Measurements from ENCODE around the gene DLG2.

DNA sequence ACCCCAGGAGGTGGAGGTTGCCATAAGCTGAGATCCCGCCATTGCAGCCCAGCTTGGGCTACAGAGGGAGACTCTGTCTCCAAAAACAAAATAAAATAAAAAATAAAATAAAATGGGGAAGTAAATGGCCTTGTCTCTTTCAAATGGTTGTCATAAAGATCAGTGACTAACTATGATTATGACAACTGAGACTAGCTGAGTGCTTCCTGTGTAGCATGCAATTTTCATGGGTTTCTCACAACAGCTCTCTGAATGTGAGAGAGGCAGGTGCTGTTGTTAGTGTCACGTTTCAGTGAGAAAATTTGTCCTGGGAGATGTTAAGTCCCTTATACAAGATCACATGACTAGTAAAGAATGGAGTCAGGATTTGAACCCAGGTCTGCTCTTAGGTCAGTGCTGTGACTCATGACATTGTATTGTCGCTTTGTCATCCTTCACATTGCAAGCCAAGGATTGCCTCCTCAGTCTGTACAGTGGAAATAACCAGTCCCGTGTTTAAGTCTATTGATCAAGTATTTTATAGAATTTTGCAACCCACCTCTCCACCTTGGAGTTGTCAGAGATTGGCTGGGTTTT is 2177.7 kb downstream of the DLG2 start:
- TF ChIP-seq, protein P1, sequence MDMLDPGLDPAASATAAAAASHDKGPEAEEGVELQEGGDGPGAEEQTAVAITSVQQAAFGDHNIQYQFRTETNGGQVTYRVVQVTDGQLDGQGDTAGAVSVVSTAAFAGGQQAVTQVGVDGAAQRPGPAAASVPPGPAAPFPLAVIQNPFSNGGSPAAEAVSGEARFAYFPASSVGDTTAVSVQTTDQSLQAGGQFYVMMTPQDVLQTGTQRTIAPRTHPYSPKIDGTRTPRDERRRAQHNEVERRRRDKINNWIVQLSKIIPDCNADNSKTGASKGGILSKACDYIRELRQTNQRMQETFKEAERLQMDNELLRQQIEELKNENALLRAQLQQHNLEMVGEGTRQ (CRISPR knock-in tag; IDR thresholded peaks at IDR 0.05), result no peak
- TF ChIP-seq, protein P2, sequence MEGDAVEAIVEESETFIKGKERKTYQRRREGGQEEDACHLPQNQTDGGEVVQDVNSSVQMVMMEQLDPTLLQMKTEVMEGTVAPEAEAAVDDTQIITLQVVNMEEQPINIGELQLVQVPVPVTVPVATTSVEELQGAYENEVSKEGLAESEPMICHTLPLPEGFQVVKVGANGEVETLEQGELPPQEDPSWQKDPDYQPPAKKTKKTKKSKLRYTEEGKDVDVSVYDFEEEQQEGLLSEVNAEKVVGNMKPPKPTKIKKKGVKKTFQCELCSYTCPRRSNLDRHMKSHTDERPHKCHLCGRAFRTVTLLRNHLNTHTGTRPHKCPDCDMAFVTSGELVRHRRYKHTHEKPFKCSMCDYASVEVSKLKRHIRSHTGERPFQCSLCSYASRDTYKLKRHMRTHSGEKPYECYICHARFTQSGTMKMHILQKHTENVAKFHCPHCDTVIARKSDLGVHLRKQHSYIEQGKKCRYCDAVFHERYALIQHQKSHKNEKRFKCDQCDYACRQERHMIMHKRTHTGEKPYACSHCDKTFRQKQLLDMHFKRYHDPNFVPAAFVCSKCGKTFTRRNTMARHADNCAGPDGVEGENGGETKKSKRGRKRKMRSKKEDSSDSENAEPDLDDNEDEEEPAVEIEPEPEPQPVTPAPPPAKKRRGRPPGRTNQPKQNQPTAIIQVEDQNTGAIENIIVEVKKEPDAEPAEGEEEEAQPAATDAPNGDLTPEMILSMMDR (IDR thresholded peaks at IDR 0.05), result no peak
- TF ChIP-seq CREB1 (CRISPR knock-in tag; IDR thresholded peaks at IDR 0.05) (no peak), NFE2L1 (CRISPR knock-in tag; IDR thresholded peaks at IDR 0.05) (no peak), ZBTB21 (CRISPR knock-in tag; IDR thresholded peaks at IDR 0.05; ENCODE audit: borderline replicate concordance) (no peak), KAT7 (CRISPR knock-in tag; IDR thresholded peaks at IDR 0.05; ENCODE audit: borderline replicate concordance) (no peak), FOXK1 (CRISPR knock-in tag; IDR thresholded peaks at IDR 0.05) (no peak), ESRRA (CRISPR knock-in tag; IDR thresholded peaks at IDR 0.05; ENCODE audit: borderline replicate concordance) (no peak)
- TF ChIP-seq, protein P3, sequence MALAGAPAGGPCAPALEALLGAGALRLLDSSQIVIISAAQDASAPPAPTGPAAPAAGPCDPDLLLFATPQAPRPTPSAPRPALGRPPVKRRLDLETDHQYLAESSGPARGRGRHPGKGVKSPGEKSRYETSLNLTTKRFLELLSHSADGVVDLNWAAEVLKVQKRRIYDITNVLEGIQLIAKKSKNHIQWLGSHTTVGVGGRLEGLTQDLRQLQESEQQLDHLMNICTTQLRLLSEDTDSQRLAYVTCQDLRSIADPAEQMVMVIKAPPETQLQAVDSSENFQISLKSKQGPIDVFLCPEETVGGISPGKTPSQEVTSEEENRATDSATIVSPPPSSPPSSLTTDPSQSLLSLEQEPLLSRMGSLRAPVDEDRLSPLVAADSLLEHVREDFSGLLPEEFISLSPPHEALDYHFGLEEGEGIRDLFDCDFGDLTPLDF (CRISPR knock-in tag; IDR thresholded peaks at IDR 0.05), result no peak
- TF ChIP-seq, protein P4, sequence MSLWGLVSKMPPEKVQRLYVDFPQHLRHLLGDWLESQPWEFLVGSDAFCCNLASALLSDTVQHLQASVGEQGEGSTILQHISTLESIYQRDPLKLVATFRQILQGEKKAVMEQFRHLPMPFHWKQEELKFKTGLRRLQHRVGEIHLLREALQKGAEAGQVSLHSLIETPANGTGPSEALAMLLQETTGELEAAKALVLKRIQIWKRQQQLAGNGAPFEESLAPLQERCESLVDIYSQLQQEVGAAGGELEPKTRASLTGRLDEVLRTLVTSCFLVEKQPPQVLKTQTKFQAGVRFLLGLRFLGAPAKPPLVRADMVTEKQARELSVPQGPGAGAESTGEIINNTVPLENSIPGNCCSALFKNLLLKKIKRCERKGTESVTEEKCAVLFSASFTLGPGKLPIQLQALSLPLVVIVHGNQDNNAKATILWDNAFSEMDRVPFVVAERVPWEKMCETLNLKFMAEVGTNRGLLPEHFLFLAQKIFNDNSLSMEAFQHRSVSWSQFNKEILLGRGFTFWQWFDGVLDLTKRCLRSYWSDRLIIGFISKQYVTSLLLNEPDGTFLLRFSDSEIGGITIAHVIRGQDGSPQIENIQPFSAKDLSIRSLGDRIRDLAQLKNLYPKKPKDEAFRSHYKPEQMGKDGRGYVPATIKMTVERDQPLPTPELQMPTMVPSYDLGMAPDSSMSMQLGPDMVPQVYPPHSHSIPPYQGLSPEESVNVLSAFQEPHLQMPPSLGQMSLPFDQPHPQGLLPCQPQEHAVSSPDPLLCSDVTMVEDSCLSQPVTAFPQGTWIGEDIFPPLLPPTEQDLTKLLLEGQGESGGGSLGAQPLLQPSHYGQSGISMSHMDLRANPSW (CRISPR knock-in tag; conservative IDR thresholded peaks at IDR 0.05; ENCODE audit: low read depth), result no peak

All from WTC11 (cell line).